GM18508 (cell line): Measurements from ENCODE around the gene NPC2.
"Not testable (repeated sequence)": the region's sequence is repeated elsewhere in the genome, so short reads cannot be mapped to it uniquely, and the experiment has no call there.

ENCODE experiments used
- ATAC-seq: cut with Tn5 transposase; IDR thresholded peaks from one replicate; pipeline ENCODE4 v1.9.1; 2021; ENCODE audit warnings: moderate number of reproducible peaks; ENCODE audit not compliant: insufficient read depth, unreplicated experiment

The NPC2 gene

DNA sequence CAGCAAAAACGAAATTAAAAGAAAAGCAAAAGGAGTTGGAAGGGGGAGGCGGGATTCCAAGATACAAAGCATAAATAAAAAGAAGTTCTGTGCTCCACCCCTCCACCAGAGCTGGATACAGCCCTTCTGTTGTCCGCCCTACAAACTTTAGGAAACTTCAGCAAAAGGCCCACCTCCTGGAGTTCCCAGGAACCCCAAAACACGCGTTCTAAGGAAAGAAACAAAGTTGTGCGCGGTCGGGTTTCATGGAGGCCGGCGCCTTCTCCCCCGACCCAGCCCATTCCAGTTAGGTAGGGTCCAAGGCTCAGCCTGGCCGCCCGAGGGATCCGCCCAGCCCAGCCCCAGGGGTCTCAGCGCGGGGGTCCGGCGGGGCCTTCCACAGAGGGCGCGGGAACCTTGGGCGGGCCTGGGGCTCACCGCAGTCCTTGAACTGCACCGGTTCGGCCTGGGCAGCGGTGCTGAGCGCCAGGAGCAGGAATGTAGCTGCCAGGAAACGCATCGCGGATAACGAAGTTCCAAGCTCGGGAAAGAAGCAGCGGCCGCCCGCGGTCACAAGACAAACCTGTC, at the start of gene NPC2:
TSS of gene NPC2 (minus strand) at position 530 of the 567 bp plus-strand sequence. CDS start at position 499, 31 bp downstream.
- peak; percentile 9 for ATAC-seq

DNA sequence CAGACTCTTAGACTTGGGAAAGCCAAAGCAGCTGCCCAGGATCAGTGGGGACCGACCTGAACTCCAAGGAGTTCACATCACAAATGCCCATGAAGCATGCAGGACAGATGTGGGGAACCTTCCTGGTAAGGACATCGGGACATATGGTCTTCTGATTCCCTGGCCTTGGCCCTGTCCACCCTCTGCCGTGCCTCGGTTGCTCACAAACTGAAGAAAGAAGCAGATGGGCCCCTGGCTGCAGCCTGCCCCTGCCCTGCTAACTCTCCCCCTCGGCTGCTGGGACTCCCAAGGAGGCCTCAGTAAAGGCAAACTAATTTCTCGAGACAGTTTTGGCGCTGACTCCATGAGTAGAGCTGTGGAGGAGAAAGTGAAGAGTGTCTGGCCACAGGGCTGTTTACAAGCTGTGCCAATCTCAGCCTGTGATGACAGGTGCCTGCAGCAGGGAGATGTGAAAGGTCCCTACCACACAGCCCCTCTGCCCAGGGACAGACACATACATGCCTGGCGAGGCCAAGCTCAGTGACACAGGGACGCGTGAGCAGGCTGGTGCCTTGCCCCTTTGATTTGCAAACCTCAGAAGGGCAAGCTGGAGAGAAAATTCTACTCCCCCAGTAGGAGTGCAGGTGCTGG, 49.1 kb upstream of the NPC2 start:
- no peak for ATAC-seq

DNA sequence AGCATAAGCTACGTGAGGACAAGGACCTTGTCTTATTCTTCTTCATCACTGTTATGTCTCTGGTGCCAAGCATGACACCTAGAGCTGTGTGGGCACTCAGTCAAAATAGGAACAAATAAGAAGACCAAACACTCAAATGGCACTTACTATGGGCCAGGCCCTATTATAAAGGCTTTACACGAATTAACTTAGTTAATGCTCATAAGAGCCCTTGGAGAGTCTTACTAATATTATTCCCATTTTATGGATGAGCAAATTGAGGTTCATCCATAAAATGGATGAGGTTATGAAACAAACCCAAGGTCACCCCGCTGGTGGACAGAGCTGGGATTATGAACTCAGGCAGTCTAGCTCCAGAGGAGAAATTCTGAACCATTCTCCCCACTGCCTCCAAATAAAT, 48.1 kb upstream of the NPC2 start:
- ATAC-seq, result no peak

DNA sequence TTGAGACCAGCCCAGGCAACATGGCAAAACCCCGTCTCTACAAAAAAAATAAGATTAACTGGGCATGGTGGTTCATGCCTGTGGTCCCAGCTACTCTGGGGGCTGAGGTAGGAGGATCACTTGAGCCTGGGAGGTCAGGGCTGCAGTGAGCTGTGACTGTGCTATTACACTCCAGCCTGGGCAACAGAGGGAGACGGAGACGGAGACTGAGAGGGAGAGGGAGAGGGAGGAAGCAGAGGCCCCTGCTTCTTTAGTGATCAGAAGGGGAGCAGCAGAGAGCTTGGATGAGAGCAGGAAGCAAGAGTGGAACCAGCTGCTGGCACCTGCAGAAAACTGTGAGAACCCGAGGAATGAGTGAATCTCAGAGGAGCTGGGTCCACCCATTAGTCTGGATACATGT, 46.4 kb upstream of the NPC2 start:
- no peak for ATAC-seq

DNA sequence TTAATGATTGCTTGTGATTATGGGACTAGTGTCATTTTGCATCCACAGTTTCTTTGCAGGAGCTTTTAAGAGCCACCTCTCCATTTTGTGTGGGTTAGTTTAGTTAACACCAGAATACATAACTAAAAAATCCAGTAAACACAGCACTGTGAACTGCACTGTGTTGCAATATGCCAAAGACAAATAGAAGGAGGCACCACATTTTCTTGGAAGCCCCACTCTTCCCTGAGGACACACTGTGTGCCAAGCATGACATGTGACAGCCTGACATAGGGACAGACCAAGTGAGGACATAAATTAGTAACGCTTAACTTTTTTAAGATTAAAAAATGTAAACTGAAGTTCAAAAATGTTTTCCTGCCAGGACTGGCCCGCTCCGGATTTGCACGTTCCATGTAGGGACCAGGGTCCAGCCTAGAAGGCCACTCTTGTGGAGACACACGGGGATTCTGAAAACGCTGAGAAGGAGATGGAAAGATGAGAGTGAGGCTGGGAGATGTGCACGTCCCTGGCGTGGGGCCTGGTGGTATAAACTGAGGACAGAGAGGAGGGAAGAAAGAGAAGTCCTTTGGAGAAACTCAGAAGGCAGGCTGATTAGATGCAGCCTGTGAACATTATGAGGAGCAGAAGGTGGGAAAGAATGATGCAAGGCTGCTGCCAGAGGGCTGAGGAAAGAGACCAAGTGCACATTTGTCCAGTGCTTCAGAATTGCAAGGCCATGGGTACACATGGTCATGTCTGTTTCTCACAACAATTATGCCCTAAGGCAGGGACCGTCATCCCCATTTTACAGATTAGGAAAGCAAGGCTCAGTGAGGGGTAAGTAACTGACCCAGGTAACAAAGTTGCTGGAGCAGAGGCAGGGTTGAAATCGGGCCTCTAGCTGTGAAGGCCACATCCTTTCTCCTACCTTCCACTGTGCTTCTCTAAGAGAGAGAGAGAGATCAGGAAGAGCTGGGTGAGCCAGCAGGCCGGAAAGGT, 45.6 kb upstream of the NPC2 start:
- ATAC-seq, result no peak

DNA sequence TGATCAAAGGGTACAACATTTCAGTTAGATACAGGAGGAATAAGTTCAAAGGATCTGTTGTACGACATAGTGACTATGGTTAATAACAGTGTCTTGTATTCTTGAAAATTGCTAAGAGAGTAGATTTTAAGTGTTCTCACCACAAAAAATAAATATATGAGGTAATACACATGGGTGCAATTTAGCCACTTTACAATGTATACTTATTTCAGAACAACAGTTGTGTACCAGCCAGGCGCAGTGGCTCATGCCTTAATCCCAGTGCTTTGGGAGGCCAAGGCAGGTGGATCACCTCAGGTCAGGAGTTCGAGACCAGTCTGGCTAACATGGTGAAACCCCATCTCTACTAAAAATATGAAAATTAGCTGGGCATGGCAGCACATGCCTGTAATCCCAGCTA, 43.2 kb upstream of the NPC2 start:
- not testable (repeated sequence) for ATAC-seq

DNA sequence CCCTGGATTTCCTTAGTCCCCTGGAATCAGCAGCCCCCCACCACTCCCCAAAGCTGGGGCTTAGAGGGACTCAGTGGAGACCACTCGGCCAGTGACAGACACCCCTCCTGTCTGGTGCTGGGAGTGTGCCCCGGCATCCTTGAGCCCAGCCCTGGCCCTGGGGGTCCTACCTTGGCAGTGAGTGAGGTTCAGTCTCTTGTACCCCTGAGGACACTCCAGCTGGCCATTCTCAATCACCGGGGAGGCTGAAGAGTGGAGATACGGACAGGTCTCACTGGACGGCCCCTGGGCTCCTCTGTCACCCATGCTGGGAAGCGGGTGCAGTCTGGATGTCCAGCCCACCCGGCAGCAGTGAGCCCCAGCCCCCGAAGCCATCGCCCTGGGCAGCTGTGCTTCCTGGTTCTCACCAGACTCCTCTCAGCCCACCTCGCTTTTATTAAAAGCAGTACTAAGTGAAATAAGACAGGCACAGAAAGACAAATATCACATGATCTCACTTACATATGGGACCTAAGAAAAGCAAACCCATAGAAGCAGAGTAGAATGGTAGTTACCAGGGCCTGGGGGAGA, 42.7 kb upstream of the NPC2 start:
- no peak for ATAC-seq

DNA sequence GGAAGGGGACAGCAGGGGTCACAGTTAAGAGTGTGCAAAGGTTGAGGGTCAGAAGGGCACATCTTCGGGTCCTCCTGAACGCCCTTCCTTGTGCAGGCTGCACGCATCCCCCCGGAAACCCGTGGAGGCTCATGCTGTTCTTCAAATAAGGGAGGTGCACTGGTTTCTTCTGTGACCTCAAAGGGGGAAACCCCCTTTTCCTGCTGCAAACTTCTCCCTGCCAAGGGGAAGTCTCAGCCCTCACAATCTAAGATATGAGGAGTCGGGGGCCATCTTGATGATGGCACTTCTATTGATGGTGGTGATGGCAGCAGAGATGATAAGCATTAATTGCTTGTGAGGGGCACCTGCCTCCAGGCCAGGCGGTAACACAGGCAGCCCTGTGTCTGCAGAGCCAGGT, 40.5 kb upstream of the NPC2 start:
- no peak for ATAC-seq

DNA sequence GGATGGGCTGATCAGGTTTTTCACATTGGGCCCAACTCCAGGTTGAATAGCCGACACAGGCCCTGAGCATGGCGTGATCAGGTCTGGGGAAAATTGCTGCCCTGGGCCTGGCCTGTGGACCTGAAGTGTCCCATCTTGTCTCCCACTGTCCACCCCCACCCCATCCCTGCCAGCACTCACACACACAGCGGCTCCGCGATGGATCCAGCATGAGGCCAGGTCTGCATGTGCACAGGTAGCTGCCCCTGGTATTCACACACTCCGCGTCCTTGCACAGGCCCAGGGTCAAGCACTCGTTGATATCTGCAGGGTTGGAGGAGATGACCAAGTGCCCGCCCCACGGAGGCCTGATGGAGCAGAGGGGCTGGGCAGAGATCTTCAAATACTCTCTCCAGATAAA, 39.1 kb upstream of the NPC2 start:
- no peak for ATAC-seq

DNA sequence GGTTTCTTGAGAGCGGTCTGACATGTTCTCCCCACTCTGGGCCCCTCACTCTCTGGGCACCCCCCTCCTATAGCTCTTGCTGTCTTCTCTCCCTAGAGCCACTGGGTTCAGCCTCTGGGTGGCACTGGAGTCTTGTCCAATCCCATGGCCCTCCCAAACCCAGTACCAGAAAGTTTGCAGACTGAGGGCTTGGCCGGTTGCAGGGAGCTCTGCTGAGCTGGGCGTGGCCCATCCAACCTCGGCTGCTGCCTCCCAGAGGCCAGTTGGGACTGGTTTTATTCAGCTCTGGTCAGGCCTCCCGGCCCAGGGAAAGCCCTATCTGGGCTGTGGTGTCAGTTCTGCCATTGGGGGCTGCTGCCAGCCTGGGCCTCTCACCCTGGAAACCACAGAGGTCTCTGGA, 38.4 kb upstream of the NPC2 start:
- ATAC-seq, result no peak

DNA sequence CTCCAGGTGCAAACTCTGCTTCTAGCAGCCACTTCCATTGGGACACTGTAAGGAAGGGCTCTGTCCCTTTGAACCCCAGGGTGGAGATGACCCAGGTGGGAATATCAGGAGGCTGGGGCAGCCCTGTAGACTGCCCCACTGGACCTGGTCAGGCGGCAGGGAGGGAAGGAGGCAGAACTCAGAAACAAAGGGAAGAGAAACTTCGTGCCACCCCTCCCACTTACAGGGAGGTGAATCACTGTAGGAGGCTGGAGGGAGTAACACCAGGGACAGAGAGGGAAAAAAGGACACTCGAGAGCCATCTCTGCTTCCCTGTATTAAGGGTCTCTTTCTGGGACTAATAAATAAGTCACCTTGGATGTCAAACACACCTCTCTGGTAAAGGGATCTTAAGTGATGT, 37.9 kb upstream of the NPC2 start:
- no peak for ATAC-seq

DNA sequence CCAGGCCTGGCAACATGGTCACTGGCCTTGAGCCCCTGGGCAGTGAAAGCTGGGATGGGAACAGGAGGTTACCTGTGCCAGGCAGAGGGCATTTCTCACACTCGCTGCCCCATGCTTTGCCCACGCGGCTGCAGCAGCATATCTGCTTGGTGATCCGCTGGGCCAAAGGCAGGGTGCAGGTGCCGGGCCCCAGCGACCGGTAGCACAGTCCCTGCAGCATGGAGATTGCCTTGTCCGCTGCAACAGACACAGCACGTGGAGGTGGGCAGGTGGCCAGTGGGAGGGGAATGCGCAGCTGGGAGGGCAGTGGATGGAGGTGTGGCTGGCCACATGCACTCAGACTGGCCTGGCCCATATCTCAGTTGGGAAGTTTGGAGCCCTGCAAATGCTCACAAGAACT, 35.8 kb upstream of the NPC2 start:
- no peak for ATAC-seq

DNA sequence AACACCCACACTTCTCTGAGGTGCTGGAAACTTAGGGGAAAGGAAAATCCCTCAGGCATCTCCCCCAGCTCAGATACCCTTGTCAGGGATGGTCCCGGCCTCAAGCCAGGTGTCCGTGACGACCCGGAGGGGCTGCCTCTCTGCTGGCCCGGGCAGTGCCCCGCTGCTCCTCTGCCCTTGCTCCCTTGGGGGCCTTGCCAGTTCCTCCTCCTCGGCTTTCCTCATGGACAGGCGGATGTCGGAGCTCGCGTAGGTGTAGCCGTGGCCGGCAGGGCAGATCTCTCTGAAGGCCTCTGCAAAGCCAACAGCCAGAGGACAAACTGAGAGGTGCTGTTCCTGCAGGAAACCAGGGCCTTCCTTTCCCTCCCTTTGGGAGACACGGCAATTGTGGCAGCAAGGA, 35.3 kb upstream of the NPC2 start:
- ATAC-seq, result no peak

DNA sequence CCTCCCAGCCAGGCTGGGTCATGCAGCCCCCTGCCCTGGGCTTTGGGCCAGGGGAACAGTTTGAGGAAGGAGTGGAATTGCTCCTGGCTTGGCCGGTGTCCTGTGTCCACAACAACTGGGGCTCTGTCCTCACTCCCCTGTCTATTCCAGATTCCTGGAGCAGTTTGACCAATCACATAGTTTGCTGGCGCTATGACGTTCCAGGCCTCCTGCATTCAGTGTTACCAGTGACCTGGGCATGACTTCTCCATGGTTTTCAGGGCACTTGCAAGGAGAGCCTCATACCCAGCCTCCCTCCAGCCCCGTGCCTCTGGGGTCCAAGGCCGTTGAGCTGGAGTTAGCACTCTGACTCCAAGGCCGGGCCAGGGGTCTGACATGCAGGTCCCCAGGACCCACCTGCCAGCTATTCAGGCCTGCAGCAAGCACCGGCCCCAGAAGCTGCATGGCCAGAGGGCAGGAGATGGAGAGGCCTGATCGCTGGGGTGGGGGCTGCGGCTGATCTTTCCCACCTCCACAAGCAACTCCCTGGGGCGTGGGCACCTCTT, 34.7 kb upstream of the NPC2 start:
- ATAC-seq, result no peak

DNA sequence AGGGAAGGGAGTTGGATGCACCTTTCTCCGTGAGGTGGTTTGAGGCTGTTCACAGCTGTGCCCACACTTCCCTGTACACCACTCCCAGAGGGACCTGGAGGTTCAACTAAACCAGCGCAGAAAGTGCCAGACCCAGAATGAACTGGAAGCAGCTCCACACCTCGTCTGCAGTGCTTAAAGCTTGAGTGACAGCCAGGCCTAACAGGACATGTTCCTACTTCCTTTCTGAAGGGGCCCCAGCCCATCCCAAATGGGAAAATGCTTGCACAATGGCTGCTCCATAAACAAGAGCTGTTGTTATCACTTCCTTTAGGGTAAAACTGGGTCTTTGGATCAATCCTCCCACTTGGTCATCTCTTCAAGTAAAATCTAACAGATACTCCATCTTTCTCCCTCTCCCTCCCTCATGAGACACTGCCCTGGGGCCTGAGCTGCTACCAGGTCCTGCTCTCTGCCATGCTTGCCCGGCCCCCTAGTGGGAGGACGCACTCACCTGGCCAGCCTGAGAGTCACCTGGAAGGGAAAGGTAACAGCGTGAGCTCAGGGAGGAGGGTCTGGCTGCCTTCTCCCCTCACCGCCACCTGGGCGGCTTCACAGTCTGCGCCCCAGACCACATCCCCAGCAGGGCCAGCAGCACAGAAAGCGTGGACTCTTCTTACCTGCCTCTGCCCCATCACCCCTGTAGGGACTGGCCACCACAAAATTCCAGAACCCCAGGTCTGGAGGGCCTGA, 33.9 kb upstream of the NPC2 start:
- ATAC-seq, result no peak

DNA sequence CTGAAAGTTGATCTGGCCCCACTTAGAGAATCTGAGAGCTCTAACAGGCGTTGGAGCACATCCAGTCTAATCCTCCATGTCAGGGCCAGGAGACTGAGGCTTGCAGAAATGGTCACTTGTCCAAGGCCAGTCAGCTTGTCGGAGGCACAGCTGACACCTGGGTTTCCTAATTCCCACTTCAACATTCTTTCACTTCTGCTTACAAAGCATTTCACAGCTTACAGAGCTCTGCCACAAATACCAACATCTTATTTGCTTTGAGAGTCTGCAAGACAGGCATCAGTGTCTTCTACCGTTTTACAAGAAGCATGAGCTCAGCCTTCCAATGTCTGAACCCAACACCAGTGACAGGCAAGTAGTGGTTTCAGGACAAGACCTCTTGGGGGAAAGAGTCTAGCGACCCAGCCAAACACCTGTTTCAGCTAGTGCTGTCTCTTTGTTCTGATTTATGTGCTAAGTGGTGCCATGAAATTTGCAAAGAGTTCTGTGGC, 32.3 kb upstream of the NPC2 start:
- no peak for ATAC-seq

DNA sequence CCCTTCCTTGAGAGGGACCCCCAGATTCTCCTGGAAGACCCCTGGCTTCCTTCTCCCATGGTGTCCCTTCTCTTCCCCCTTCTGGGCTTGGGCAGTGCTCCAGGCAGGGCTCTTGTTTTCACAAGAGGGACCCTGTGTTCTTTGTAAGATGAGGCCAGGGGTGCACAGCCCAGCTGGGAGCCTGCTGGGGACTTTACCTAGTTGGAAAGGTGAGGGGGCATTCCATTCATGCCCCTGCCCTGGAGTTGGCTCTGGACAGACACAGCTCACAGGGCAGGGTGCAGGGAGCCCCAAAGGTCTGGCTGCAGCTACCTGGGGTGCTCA, 31.7 kb upstream of the NPC2 start:
- ATAC-seq, result no peak

DNA sequence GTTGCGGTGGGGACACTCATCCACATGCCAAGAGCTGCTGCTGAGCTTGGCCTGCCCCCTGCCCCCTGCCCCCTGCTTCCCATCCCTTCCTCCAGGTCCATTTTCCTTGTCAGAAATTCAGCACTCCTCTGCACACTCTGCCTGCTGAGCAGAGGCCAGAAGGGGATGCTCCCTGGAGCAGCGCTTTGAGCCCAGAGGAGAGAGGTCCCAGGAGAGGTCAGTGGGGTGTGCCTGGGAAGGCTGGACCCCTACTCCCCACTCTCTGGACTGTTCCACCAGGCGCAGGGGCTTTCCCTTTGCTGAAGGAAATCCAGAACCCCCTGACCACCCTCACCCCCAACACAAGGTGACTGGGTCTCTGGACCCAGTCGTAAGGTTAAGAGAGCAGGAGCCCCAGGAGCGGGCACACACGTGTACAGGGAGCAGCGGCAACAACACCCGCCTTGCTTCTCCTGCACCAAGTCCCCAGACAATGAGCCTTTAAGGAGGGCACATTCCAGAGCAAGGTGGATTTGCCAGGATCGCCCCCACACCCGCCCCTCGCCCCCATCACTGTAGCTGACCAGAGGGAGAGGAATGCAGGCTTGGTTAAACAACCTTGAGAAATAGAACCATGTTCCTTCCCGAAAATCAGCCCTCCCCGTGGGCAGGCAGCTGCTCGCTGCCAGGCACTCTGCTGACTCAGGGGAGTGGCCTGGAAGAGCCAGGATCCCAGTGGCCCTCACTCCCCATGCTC, 31.1 kb upstream of the NPC2 start:
- ATAC-seq, result no peak

DNA sequence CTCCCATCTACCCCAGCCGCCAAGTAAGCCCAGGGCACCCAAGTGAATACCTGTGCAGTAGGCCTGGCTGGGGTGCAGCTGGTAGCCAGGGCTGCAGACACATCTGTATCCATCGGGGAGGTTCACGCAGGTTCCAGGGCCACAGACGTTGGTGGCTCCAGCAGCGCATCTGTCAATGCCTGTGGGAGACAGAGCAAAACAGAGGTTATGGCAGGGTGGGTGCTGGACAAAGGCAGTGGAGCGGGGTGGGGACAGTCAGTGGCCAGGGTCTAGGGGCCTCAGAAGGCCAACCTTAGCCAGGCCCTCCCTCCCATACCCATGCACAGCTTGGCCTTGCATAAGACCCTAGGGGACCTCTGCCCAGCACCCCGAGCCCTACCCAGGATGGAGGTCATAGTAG, 29.6 kb upstream of the NPC2 start:
- no peak for ATAC-seq
